CD4-positive, alpha-beta T cell treated with Interleukin-2 at 100 ng/mL for 4 hours (primary cell): ENCODE measurements around the gene ILF2.

Experiments
- DNase-seq: peaks from one replicate; pipeline ENCODE4 v3.0.0-alpha.2; 2020; ENCODE audit warnings: low spot score

The ILF2 gene

GRCh38 chr1:153627715-153628626, 42.8 kb downstream of the ILF2 start, which contains the start of gene S100A1:
S100A1 (plus strand) TSS chr1:153628434; CDS start chr1:153630522, 2,088 bp downstream.
- DNase-seq, result no peak

- DNase-seq, result no peak
These were observed 43.7 kb downstream of the ILF2 start, which contains the start of gene S100A13 for GRCh38 chr1:153626904-153627714. S100A13 (minus strand) TSS chr1:153627505; CDS start chr1:153626472, 1,033 bp downstream.

GRCh38 chr1:153626477-153626903, 44.3 kb downstream of the ILF2 start:
- DNase-seq, result no peak

- no peak for DNase-seq
These were observed 45.7 kb downstream of the ILF2 start for GRCh38 chr1:153624965-153625611.

- DNase-seq, result no peak
These were observed 47.7 kb downstream of the ILF2 start for GRCh38 chr1:153623101-153623500.

GRCh38 chr1:153619171-153619570, 51.6 kb downstream of the ILF2 start:
- DNase-seq, result no peak

GRCh38 chr1:153617663-153618062, 53.1 kb downstream of the ILF2 start:
- DNase-seq, result peak; percentile 67

GRCh38 chr1:153616917-153617311, 53.9 kb downstream of the ILF2 start:
- DNase-seq, result no peak

- DNase-seq, result no peak
These were observed 54.5 kb downstream of the ILF2 start, which contains the start of gene S100A14 for GRCh38 chr1:153616144-153616916. S100A14 (minus strand) TSS chr1:153616325; CDS start chr1:153615858, 467 bp downstream.

- no peak for DNase-seq
These were observed 55.4 kb downstream of the ILF2 start for GRCh38 chr1:153615406-153615805.

- no peak for DNase-seq
These were observed 55.9 kb downstream of the ILF2 start for GRCh38 chr1:153614906-153615305.

GRCh38 chr1:153614189-153614900, 56.4 kb downstream of the ILF2 start:
- no peak for DNase-seq

- no peak for DNase-seq
These were observed 57.4 kb downstream of the ILF2 start for GRCh38 chr1:153613406-153613805.

GRCh38 chr1:153612755-153613331, 58.0 kb downstream of the ILF2 start, which contains the start of gene S100A16:
S100A16 (minus strand) TSS chr1:153613137; CDS start chr1:153608151, 4,986 bp downstream.
- no peak for DNase-seq

- DNase-seq, result no peak
These were observed 58.6 kb downstream of the ILF2 start for GRCh38 chr1:153612111-153612754.
